Measurements from ENCODE around the gene HTD2.

HTD2 gene

DNA sequence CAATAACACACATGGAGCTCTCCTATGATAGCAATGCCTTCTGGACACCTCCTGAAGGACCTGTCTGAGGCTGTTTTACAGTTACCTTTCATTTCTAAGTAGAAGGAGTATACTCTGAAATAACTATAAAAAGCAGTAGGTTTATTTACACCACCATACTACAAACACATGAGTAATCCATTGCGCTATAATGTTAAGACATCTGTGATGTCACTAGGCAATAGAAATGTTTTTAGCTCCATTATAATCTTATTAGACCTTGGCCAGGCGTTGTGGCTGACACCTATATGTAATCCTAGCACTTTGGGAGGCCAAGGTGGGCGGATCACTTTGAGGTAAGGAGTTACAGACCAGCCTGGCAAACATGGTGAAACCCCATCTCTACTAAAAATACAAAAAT is 51.1 kb downstream of the HTD2 start:
- no peak for DNase-seq (ENCODE audit: low read depth, low spot score)

DNA sequence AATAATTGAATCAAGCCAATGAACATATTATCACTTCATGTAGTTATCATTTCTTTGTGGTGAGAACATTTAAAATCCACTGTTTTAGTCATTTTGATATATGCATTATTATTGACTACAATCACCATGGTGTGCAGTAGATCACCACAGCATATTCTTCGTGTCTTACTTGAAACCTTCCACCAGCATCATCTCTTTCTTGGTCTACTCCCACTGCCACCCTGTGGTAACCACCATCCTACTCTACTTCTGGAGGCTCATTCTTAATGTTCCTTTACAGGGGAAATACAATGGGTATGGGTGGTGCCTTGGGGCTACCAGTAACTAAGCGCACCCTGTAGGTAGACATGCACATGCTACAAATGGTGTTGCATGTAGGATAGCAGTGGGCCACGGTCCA is 51.8 kb downstream of the HTD2 start:
- no peak for DNase-seq (ENCODE audit: low read depth, low spot score)

DNA sequence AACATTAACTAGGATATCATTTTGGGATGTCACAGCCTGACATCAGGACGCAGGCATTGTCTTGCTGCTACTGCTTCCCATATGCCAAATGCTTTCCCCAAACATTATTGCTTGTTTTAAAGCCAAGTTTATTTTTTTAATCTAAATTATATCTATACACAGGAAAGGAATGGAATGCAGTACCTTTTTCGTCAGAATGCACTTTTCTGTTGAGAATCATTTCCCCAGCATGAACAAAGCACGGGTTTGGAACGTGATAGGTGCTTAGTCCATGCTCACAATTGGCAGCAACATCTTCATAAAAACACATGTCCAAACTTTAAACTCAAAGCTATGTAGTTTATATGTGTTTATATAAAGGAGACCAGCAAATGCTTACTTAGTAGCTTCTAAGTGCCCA is 52.5 kb downstream of the HTD2 start:
- no peak for DNase-seq (ENCODE audit: low read depth, low spot score)

DNA sequence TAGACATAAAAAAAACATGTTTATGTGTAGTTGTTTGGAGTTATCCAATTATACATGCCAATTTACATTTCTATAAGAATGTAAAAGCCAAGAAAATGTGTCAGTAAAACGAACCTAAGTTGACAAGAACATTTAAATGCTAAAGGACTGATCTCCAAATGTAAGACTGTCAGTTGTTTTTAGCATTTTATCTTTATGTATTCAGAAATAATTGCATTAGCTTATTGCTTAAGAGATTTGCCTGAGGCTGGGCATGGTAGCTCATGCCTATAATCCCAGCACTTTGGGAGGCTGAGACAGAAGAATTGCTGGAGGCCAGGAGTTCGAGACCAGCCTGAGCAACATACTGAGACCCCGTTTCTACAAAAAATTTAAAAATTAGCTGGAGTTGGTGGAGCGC is 53.3 kb downstream of the HTD2 start:
- no peak for DNase-seq (ENCODE audit: low read depth, low spot score)

DNA sequence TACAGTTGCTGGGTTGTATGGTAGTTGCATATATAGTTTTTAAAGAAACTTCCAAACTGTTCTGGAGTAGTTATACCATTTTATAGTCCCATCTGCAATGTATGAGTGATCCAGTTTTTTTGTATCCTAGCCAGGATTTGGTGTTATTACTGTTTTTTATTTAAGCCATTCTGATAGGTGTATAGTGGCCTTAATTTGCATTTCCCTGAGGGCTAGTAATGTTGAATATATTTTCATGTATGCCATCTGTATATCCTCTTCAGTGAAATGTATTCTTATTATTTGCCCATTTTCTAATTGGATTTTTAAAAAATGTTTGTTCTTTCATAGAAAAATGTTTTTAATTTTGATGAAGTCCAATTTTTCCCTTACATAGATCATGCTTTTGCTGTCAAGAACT is 55.5 kb downstream of the HTD2 start:
- no peak for DNase-seq (ENCODE audit: low read depth, low spot score)

DNA sequence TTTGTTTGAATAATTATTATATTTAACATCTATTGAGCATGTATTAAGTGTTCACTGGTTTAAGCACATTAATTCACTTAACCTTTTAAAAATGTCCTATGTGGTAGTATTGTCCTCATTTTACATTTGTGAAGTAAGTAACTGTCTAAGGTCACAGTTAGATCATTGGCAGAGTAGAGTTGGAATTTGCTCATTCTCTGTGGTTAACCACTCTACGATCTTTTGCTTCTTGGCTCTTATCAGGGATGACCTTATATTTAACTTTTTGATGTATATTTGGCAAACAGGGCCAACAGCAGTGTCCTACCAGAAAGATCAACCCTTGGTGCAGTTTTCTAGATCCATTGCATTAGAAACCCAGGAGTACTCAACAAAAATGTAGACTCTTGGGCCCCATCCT is 60.4 kb downstream of the HTD2 start:
- DNase-seq (ENCODE audit: low read depth, low spot score): no peak

DNA sequence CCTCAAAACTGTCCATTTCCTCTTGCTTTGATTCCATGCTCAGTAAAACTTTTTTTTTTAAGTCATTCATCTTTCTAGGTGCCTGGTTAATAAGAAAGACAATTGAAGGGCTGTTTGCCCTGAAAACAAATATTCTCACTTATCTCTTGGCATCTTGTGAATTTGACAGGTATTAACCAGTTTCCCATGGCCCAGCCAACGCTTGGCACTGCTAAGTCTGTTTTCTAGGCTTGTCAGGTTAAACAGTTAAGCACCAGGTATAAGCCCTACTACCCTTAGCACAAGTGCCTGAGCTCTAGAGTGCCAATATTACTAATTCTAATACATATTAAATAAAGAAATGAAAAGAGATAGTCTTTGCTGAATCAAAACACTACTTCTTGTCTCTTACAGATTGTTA is 62.7 kb downstream of the HTD2 start:
- no peak for DNase-seq (ENCODE audit: low read depth, low spot score)

Measured in smooth muscle cell of the brain vasculature (primary cell).